Adipocyte (in vitro differentiated cells): Measurements from ENCODE around the gene GPR135.
"Not testable (repeated sequence)": the region's sequence is repeated elsewhere in the genome, so short reads cannot be mapped to it uniquely, and the experiment has no call there.

Experiments
- DNase-seq: peaks from one replicate; pipeline ENCODE4 v3.0.0-alpha.2; 2015; ENCODE audit warnings: low read depth
- H3K27me3 ChIP-seq: replicated peaks from 2 replicates; pipeline ENCODE4 v1.7.0; 2013; ENCODE audit warnings: mild to moderate bottlenecking, low read length, moderate library complexity; ENCODE audit not compliant: control insufficient read depth, insufficient read depth
- H3K36me3 ChIP-seq: 2 replicates; pipeline ENCODE4 v1.7.0; 2013; ENCODE audit warnings: low read length, mild to moderate bottlenecking, moderate library complexity; ENCODE audit not compliant: control insufficient read depth, insufficient read depth, severe bottlenecking
- H3K4me1 ChIP-seq: 2 replicates; pipeline ENCODE4 v1.7.0; 2013; ENCODE audit warnings: mild to moderate bottlenecking, low read length, moderate library complexity; ENCODE audit not compliant: control insufficient read depth, insufficient read depth
- H3K4me3 ChIP-seq: 2 replicates; pipeline ENCODE4 v1.7.0; 2013; ENCODE audit warnings: mild to moderate bottlenecking, low read length, moderate library complexity
- H3K9ac ChIP-seq: 2 replicates; pipeline ENCODE4 v1.7.0; 2013; ENCODE audit warnings: mild to moderate bottlenecking, low read length, moderate library complexity
- H3K9me3 ChIP-seq: 2 replicates; pipeline ENCODE4 v1.7.0; 2013; ENCODE audit warnings: mild to moderate bottlenecking, low read length, moderate library complexity; ENCODE audit not compliant: control insufficient read depth

Gene GPR135

DNA sequence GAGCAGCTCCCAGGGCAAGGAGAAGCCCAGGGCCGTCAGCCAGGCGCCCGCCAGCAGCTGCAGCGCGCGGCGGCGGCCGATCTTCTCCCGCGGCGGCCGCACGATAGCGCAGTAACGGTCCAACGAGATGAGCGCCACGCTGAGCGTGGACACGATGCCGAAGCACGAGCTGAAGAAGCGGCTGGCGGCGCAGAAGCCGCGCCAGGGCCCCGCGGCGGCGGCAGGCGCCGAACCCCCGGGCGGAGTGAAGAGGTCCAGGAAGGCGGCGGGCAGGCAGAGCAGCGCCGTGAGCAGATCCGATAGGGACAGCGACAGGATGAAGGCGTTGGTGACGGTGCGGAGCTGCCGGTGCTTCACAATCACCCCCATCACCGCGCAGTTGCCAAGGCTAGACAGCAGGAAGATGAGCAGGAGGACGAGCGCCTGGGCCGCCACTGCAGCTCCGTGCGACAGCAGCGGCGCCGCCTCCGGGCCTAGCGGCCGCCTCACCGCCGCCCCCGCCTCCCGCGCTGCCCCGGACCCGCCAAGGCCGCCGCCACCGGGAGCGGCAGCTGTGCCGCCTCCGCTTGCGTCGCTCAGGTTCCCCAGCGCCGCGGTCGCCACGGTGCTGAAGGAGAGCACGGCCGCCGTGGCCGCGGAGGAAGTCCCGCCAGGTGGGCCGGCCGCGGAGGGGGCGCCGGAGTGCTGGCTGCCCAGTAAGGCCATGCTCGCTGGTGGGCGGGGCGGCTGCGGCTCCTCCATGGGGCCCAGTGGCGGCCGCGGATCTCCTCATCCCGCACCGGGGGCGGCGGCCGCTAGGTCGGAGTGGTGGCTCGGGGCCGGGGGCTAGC lies 479 bp downstream of the GPR135 start:
- peak; percentile 75 for DNase-seq
- Histone ChIP-seq H3K4me1 (peaks cover 6% of the 10 kb centered on the region), H3K9me3 (no peaks in the 10 kb centered on the region), H3K27me3 (no peaks in the 10 kb centered on the region), H3K36me3 (peaks cover 16% of the 10 kb centered on the region), H3K9ac (peak overlapping the region; percentile 64), H3K4me3 (peak overlapping the region; percentile 78)

GRCh38 chr14:59463787-59464485 lies 1.2 kb downstream of the GPR135 start:
- H3K9ac ChIP-seq: peak overlapping the region; percentile 64
- no peak for DNase-seq
- no peaks in the 10 kb centered on the region for H3K9me3 ChIP-seq
- H3K4me3 ChIP-seq: peak overlapping the region; percentile 78
- H3K27me3 ChIP-seq: no peaks in the 10 kb centered on the region
- H3K36me3 ChIP-seq: peaks cover 16% of the 10 kb centered on the region
- peaks cover 6% of the 10 kb centered on the region for H3K4me1 ChIP-seq

GRCh38 chr14:59461891-59462290 lies 3.3 kb downstream of the GPR135 start:
- no peak for DNase-seq
- H3K4me3 ChIP-seq: no peak overlapping the region
- peaks cover 2% of the 10 kb centered on the region for H3K9me3 ChIP-seq
- peaks cover 6% of the 10 kb centered on the region for H3K4me1 ChIP-seq
- no peaks in the 10 kb centered on the region for H3K27me3 ChIP-seq
- H3K36me3 ChIP-seq: peaks cover 33% of the 10 kb centered on the region
- no peak overlapping the region for H3K9ac ChIP-seq

- Histone ChIP-seq H3K27me3 (no peaks in the 10 kb centered on the region), H3K9me3 (peaks cover 4% of the 10 kb centered on the region), H3K4me3 (no peak overlapping the region), H3K4me1 (peaks cover 12% of the 10 kb centered on the region), H3K36me3 (peaks cover 40% of the 10 kb centered on the region), H3K9ac (no peak overlapping the region)
- no peak for DNase-seq
These were observed 4.8 kb downstream of the GPR135 start for GRCh38 chr14:59460378-59460777.

DNA sequence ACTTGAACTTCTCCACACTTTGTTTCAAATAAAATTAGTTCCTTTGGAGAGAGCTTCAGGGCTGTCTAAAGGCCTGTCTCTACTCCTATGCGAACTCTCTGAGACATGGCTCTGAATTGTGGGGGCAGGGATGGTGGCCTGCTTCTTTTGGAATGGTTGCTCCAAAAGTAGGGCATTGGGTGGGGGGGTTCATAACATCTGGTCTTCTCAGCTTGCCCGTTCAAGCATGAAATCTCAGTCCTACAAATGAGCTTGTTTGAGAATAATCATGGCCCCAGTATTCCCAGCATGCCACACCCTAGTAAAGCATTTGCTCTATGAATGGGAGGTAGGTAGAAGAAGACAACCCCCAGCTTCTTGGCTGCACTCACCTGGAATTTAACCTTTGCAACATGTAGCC lies 6.7 kb downstream of the GPR135 start:
- H3K27me3 ChIP-seq: no peaks in the 10 kb centered on the region

DNA sequence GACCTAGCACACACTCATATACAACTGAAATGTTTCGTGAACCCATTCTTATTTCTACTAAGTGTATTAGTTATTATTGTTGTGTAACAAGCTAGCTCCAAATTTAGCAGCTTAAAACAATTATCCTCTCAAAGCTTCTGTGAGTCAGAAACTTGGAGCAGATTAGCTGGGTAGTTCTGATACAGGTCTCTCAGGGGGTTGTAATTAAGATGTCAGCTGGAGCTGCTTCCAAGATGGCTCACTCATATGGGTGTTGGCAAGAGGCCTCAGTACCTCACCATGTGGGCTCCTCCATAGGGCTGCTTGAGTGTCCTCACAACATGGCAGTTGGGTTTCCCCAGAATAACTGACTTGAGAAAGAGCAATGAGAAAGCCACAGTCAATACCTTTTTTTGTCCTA lies 9.8 kb downstream of the GPR135 start:
- peak; percentile 37 for DNase-seq

More for the DNA sequence above, 6.7 kb downstream of the GPR135 start:
- peaks cover 4% of the 10 kb centered on the region for H3K9me3 ChIP-seq
- no peak overlapping the region for H3K9ac ChIP-seq
- no peak overlapping the region for H3K4me3 ChIP-seq
- peaks cover 40% of the 10 kb centered on the region for H3K36me3 ChIP-seq
- H3K4me1 ChIP-seq: peaks cover 22% of the 10 kb centered on the region
- no peak for DNase-seq

GRCh38 chr14:59454139-59454538 lies 11.0 kb downstream of the GPR135 start:
- H3K9me3 ChIP-seq: peaks cover 4% of the 10 kb centered on the region
- H3K36me3 ChIP-seq: peaks cover 25% of the 10 kb centered on the region
- DNase-seq: peak; percentile 92
- H3K4me3 ChIP-seq: peak overlapping the region; percentile 51
- H3K9ac ChIP-seq: peak overlapping the region; percentile 58
- H3K27me3 ChIP-seq: no peaks in the 10 kb centered on the region
- peaks cover 22% of the 10 kb centered on the region for H3K4me1 ChIP-seq

More for the DNA sequence above, 9.8 kb downstream of the GPR135 start:
- H3K9me3 ChIP-seq: peaks cover 4% of the 10 kb centered on the region
- H3K27me3 ChIP-seq: no peaks in the 10 kb centered on the region
- peak overlapping the region; percentile 34 for H3K4me3 ChIP-seq
- H3K36me3 ChIP-seq: peaks cover 33% of the 10 kb centered on the region
- H3K9ac ChIP-seq: no peak overlapping the region
- H3K4me1 ChIP-seq: peaks cover 22% of the 10 kb centered on the region

DNA sequence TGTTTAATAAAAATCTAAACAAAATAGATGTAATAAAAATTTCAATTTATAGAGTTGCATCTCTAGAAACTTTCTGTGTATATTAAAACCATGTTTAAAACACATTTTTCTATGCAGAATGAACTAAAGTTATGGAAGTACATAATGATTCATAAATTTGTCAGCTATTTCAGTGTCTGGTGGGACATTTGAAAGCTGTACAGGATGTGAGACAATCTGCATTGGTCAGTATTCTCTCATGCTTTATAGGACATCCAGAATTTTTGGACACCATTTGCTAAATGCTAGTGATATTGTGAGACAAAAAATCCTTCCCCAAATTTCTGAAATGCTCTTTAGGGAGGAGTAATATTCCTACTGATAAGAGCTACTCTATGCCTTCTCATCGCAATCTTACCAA lies 13.3 kb downstream of the GPR135 start:
- Histone ChIP-seq H3K27me3 (no peaks in the 10 kb centered on the region), H3K9me3 (peaks cover 2% of the 10 kb centered on the region), H3K9ac (no peak overlapping the region), H3K36me3 (peaks cover 7% of the 10 kb centered on the region), H3K4me1 (peaks cover 22% of the 10 kb centered on the region), H3K4me3 (no peak overlapping the region)
- DNase-seq: no peak

GRCh38 chr14:59450716-59451115 lies 14.5 kb downstream of the GPR135 start:
- DNase-seq: no peak
- H3K9me3 ChIP-seq: no peaks in the 10 kb centered on the region
- H3K9ac ChIP-seq: no peak overlapping the region
- H3K4me1 ChIP-seq: peaks cover 19% of the 10 kb centered on the region
- H3K36me3 ChIP-seq: no peaks in the 10 kb centered on the region
- H3K27me3 ChIP-seq: no peaks in the 10 kb centered on the region
- no peak overlapping the region for H3K4me3 ChIP-seq

- not testable (repeated sequence) for H3K27me3 ChIP-seq, H3K4me3 ChIP-seq
These were observed 16.5 kb downstream of the GPR135 start for GRCh38 chr14:59448673-59449072.

GRCh38 chr14:59439256-59439965 lies 25.8 kb downstream of the GPR135 start:
- Histone ChIP-seq H3K4me3 (peak overlapping the region; percentile 36), H3K9me3 (no peaks in the 10 kb centered on the region), H3K36me3 (no peaks in the 10 kb centered on the region), H3K9ac (peak overlapping the region; percentile 67), H3K27me3 (no peaks in the 10 kb centered on the region), H3K4me1 (peaks cover 34% of the 10 kb centered on the region)
- DNase-seq: peak; percentile 86

More at GRCh38 chr14:59448673-59449072, 16.5 kb downstream of the GPR135 start:
- not testable (repeated sequence) for H3K4me1 ChIP-seq, H3K9me3 ChIP-seq, H3K9ac ChIP-seq, DNase-seq, H3K36me3 ChIP-seq
